HG03097 (cell line): ENCODE data around the gene JSRP1.

Experiments used
- ATAC-seq: cut with Tn5 transposase; IDR thresholded peaks from one replicate; pipeline ENCODE4 v1.9.1; 2021; ENCODE audit not compliant: unreplicated experiment, low FRiP score

Gene JSRP1

DNA sequence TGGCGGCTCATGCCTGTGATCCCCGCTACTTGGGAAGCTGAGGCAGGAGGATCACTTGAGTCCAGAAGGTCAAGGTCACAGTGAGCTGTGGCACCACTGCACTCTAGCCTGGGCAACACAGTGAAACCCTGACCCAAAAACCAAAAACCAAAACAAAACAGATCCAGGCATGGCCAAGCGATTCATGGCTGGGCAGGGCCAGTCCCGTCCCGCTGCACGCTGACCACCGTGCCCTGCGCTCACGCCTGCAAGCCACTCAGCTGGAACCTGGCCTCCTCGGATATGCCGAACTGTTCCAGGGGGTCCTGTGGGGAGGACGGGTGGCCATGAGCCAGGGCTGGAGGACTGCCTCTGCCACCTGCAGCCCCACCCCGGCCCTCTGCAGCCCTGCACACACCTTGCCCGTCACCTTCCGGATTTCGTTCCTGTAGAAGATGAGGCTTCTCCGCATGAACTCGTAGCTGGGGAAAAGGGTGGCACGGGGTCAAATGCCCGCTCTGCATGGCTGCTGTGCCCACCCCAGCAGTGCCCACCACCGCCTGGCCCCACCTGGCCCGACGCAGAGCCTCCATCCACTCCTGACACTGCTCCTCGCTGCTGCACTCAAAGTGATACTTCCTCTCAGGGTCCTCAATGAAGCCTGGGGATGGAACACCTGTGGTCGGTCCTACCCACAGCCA lies 22.5 kb downstream of the JSRP1 start:
- no peak for ATAC-seq

DNA sequence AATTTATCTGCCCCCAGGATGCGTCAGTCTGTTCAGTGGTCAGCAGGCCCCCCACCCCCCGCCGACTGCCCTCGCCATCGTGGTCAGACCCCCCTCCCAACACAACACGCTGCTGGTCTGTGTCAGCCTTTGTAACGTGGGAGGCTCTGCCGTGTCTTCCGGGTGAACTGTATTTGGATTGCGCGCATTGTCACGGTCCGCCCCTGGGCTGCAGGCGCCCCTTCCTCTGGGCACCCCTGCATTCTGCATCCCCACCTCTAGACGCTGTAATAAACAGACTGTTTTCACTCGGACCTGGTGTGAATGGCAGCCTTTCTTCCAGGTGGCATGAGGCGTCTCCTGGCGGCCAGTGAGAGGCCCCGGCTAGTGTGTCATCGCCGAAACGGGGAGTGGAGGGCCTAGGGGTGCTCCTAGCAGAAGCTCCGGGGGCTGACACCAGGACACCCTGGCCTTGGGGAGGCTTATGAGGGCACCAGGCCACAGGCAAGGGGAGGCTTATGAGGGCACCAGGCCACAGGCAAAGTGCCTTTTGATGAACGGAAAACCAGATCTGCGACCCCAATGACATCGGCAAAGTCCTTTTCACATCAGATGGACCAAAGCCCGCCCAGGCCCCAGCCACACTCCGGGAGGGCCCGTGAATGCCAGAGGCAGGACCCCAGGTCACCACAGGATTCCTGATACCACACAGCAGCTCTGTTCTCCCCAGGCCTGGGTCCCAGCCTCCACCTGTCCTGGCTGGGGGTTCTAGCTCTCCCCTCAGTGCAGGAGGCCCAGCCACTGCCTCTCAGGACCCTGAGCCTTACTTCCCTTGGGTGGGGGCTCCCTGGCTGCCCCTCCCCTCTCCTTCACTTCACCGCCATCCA lies 23.7 kb downstream of the JSRP1 start:
- ATAC-seq = no peak

DNA sequence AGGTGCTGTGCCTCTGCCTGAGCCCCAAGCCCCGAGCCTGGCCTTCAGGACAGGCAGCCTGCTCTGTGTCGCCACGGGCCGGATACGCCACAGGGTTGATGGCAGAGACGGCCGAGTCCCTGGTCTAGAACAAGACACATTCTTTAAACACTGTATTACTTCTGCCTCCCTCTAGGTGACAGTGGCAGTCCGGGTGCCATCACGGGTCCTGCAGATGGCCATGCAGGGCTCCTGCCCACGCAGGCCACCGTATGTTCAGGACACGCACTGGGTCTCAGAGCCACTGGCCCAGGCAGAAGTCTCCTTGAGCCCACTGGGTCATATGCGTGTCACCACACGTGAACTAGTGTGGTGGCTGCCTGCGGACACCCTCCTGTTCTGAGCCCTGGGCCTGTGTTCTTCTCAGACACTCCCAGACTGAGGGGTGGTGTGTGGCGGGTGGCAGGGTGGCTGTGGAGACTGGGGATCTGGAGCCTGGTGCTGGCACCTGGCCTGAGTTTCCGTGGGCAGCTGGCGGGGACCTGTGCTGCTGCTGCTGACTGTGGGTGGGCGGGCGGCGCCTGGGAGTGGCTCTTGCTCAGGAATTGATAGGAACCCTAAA lies 24.5 kb downstream of the JSRP1 start:
- ATAC-seq = no peak

GRCh38 chr19:2230807-2231533 lies 25.2 kb downstream of the JSRP1 start:
- no peak for ATAC-seq

- ATAC-seq = no peak
Observed at GRCh38 chr19:2230033-2230531, 26.1 kb downstream of the JSRP1 start.

DNA sequence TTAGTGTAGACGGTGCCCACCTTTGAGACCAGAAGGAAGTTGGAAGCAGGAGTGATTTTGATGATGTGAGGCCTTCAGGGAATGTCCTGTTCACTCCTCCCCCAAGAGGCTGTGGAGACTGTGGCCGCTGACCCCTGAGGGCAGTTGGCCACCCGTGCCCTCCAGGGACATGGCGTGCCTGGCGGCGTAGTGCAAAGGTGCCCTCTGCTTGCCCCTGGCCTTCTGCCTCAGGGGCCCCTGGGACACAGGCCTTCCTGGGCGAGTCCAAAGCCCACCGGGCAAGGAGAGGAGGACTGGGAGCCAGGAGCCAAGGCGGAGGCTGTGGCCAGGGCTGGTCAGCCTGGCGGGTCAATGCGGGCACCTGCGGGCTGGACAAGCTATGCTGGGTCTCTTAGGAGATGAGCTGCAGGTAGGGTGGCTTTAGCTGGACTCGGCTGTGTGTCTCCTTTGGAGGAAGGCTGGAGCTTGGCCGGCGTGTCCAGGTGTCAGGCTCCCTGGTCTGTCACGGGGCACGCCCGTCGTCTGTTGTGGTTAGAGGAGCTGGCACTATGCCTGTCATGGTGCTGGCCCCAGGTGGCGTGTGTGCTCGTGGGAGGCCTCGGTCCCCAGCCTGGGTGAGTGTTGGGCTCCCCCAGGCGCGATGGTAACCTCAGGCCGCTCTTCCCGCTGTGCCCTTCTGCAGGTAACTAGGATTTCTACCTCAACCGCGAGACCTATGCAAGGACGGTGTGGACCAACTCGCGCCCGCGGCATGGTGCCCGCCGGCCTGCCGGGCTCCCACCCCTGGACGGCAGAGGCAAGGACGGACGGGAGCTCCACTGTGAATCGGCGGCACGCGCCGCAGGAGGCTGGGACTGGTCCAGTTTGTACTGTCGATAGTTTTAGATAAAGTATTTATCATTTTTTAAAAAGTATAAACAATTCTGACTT lies 26.8 kb downstream of the JSRP1 start:
- ATAC-seq = no peak

DNA sequence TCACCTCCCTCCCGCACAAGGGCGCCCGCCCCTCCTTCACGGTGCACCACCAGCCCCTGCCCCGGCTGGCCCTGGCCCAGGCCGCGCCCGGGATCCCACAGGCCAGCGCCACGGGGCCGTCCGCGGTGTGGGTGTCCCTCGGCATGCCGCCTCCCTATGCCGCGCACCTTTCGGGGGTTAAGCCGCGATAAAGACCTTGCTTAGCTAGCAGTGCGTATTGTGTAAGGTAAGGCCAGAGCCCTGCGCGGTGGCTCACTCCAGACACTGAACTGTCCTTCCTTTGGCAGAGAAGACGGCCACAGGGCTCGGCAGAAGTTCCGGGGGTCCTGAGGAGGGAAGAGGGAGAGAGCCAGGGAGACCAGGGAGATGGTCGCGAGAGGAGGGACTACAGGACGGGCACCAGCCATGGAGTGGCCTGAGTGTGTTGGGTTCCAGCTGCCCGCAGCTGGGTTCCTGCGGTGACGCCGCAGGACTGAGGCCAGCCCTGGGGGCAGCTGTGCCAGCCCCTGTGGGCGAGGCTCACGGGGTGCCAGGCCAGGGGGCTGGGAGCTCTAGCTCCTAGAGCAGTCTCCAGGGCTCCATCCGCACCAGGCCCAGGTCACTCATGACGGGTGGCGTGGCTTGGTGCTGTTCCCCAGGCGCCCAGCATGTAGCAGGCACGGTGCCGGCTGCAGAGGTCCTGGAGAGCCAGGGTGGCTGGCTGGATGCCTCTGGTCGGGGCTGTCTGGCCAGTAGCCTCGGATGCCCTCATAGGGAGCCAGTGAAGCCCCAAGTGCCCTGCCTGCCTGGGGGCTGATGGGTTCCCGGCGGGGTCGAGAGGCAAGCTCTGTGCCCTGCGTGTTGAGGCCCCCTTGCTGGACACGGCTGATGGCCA lies 27.8 kb downstream of the JSRP1 start:
- ATAC-seq = no peak

DNA sequence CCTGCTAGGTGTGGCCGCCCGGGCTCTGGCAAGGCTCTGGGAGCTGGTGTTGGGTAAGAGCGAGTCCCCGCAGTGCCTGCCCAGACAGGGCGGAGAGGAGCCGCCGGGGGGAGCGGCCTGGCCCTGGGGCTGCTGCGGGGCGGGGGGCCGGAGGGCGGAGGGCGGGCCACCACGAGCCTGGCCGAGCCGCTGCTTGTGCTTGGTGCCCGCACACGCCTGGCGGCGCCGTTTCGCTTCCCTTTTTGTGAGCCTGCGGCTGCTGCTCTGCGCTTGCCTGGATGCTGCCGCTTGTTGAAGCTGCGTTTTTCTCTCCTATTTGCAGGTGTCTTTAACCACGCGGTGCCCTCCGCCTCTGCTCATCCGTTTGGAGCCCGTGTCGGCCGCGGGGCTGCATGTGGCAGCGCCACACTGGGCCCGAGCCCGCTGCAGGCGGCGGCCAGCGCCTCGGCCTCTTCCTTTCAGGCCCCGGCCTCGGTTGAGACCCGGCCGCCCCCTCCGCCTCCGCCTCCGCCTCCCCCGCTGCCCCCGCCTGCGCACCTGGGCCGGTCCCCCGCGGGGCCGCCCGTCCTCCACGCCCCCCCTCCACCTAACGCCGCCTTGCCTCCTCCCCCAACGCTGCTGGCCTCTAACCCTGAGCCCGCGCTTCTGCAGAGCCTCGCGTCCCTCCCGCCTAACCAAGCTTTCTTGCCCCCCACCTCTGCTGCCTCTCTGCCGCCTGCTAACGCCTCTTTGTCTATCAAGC lies 28.6 kb downstream of the JSRP1 start:
- no peak for ATAC-seq

DNA sequence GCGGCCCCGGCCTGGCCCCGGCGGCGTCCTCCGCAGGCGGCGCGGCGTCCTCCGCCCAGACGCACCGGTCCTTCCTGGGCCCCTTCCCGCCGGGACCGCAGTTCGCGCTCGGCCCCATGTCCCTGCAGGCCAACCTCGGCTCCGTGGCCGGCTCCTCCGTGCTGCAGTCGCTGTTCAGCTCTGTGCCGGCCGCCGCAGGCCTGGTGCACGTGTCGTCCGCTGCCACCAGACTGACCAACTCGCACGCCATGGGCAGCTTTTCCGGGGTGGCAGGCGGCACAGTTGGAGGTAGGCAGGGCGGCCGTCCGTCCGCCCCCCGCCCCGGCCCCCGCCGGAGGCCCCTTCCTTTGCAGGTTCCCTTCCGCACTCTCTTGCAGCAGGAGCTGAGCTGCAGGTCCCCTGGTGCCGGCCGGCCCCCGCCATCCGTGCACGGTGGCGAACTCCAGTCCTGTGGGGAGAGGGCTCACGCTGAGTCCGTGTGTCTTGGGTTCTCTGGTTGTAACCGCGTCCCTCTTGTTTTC lies 29.3 kb downstream of the JSRP1 start:
- ATAC-seq = no peak

DNA sequence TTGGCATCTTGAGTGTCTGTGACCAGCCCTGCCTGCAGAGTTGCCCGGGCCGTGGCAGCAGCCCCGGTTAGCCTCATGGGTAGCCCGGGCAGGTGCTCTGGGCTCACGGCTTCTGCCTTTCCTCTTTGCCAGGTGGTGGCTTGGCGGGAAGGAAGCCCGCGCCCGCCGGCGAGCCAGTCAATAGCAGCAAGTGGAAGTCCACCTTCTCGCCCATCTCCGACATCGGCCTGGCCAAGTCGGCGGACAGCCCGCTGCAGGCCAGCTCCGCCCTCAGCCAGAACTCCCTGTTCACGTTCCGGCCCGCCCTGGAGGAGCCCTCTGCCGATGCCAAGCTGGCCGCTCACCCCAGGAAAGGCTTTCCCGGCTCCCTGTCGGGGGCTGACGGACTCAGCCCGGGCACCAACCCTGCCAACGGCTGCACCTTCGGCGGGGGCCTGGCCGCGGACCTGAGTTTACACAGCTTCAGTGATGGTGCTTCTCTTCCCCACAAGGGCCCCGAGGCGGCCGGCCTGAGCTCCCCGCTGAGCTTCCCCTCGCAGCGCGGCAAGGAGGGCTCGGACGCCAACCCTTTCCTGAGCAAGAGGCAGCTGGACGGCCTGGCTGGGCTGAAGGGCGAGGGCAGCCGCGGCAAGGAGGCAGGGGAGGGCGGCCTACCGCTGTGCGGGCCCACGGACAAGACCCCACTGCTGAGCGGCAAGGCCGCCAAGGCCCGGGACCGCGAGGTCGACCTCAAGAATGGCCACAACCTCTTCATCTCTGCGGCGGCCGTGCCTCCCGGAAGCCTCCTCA lies 30.0 kb downstream of the JSRP1 start:
- no peak for ATAC-seq

DNA sequence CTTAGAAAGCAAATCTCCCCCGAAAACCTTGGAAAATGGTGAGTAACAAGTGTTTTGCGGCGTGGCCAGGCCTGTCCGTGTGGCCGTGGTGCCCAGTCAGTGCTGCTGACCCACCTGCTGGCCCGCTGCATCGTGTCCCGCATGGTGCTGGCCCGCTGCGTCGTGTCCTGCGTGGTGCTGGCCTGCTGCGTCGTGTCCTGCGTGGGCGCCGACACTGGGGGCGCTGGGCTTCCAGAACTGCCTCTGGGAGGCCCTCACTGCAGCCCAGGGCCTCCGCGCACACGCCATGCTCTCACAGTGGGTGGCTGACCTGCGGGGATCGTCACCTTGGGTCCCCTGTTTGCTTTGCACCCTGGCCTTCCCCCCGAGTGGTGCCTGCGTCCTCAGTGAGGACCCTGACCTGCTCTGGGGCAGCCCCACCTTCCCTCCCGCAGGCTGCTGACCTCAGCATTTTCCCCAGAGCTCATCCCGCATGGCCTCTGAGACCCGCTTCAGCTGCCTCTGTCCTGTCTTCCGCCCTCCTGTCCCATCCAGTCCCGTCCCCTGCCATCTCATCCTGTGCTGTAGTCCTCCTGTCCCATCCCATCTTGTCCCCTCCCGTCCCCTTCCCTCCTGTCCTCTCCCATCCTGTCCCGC lies 30.7 kb downstream of the JSRP1 start:
- ATAC-seq = no peak

- ATAC-seq = no peak
Observed at GRCh38 chr19:2224754-2225349, 31.4 kb downstream of the JSRP1 start.

GRCh38 chr19:2223959-2224358 lies 32.3 kb downstream of the JSRP1 start:
- no peak for ATAC-seq

DNA sequence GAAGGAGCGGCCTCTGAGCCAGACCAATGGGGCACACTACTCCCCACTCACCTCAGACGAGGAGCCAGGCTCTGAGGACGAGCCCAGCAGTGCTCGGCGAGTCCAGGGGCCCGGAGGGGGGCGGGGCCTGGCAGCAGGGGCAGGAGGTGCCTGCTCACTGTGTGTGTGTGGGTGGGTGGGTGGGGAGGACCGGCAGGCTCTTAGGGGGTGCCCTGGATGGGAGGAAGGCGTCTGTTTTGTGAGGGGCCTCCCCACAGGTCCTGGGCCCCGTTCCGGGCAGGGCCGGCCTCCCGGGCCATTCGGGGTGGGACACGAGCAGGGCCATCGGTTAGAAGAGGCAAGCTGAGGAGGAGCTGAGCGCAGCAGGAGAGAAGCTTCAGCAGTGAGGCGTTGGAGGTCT lies 32.8 kb downstream of the JSRP1 start:
- no peak for ATAC-seq

DNA sequence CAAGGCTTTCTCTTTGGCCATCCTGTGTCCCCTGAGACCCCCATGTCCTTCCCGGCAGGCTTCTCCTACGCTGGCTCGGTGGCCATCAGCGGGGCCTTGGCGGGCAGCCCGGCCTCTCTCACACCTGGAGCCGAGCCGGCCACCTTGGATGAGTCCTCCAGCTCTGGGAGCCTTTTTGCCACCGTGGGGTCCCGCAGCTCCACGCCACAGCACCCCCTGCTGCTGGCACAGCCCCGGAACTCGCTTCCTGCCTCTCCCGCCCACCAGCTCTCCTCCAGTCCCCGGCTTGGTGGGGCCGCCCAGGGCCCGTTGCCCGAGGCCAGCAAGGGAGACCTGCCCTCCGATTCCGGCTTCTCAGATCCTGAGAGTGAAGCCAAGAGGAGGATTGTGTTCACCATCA lies 34.3 kb downstream of the JSRP1 start:
- ATAC-seq = no peak

DNA sequence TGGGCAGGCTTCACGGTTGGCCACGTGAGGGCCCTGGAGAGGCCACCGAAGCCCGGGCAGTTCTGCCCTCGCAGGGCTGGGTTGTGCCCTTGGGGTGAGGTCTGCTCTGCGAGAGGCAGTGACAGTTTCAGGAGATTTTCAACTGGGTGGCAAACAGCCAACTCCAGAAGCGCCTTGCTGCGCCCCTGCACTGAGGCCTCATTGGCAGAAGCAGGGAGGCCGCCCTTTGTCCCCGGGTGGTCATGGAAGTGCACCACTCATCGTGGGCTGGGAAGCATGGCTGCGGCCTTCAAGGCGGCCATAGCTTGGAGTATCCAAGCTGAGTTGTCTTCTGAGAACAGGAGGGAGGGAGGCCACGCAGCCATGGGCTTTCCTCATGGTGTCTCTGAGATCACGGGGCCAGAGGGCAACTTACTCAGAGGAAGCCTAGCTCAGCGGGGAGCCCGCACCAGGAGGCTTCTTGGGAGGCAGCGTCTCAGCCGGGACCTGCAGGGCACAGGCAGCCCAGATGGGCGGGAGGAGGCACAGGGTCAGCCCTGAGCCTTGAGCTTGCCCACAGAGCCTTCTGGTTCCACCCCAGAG lies 34.9 kb downstream of the JSRP1 start:
- no peak for ATAC-seq
